ENCODE data around the gene SMIM44. TPM values are rescaled to one million over a fixed set of nuclear protein-coding genes. Genes with fewer than 3 reads are reported as not detected.
A peak's percentile ranks its signal among the peaks of the same experiment; 100 is the strongest.

SMIM44 gene
- polyA plus RNA-seq, 3 donors, result not detected

- no peak overlapping the region for H3K4me3 Mint-ChIP-seq
- no peak overlapping the region for H2AFZ ChIP-seq (ENCODE audit: insufficient read depth, low read depth, low read length, poor library complexity, severe bottlenecking)
- no peak for TF ChIP-seq CTCF (IDR thresholded peaks at IDR 0.05)
- H3K27ac Mint-ChIP-seq, result peak overlapping the region in 1 of 7 donors; percentile 79
- H3K36me3 ChIP-seq (replicated peaks in 1 of 2; ENCODE audit: control insufficient read depth in 1 of 2, insufficient read depth in 2 of 2, low read length in 2 of 2), result peaks cover 62 to 84% of the 10 kb centered on the region in 2 donors
- peaks cover 81% of the 10 kb centered on the region for H4K20me1 ChIP-seq (ENCODE audit: insufficient read depth, low read length)
- no peak for DNase-seq
- WGBS (ENCODE audit: insufficient coverage), result 70% methylated on average over 23 of the region's 24 CpGs
- intact Hi-C loops (cut with micrococcal nuclease), result no loop called here
- H3K9me3 ChIP-seq (replicated peaks in 1 of 2; ENCODE audit: control insufficient read depth in 1 of 2, insufficient read depth in 1 of 2, low read length in 2 of 2), result no peaks in the 10 kb centered on the region
- no peak overlapping the region for H3K9ac ChIP-seq (ENCODE audit: insufficient read depth, low read length, poor library complexity, severe bottlenecking)
- no peaks in the 10 kb centered on the region for H3K27me3 ChIP-seq (ENCODE audit: control insufficient read depth in 2 of 2, insufficient read depth in 2 of 2, low read length in 2 of 2)
- H3K9me3 Mint-ChIP-seq, result no peaks in the 10 kb centered on the region
- H3K27me3 Mint-ChIP-seq (ENCODE audit: low read depth in 3 of 3), result no peaks in the 10 kb centered on the region
- H3K4me3 ChIP-seq (replicated peaks in 1 of 3; ENCODE audit: low read depth in 2 of 3, low read length in 3 of 3), result no peak overlapping the region
- H3K4me2 ChIP-seq (replicated peaks; ENCODE audit: extremely low read depth, low read length, poor library complexity, severe bottlenecking), result no peak overlapping the region
- peaks cover 21 to 78% of the 10 kb centered on the region in 2 donors for H3K36me3 Mint-ChIP-seq
- no peaks in the 10 kb centered on the region for H3K4me1 ChIP-seq (ENCODE audit: control insufficient read depth in 1 of 2, insufficient read depth in 2 of 2, low read length in 2 of 2)
- peaks cover 3% of the 10 kb centered on the region for H3K4me1 Mint-ChIP-seq
- H3K79me2 ChIP-seq (ENCODE audit: insufficient read depth, low read length), result peaks cover 55% of the 10 kb centered on the region
- H3K27ac ChIP-seq (ENCODE audit: low read depth in 1 of 2, low read length in 2 of 2), result no peak overlapping the region
Observed at GRCh38 chr19:3444695-3445234, 38.5 kb downstream of the SMIM44 start.

GRCh38 chr19:3443840-3444694 lies 39.2 kb downstream of the SMIM44 start:
- no peak for DNase-seq
- H3K27ac ChIP-seq (ENCODE audit: low read depth in 1 of 2, low read length in 2 of 2), result no peak overlapping the region
- peak overlapping the region in 4 of 7 donors; percentile 15 to 79 (median 34) for H3K27ac Mint-ChIP-seq
- H3K4me3 Mint-ChIP-seq, result no peak overlapping the region
- TF ChIP-seq CTCF (IDR thresholded peaks at IDR 0.05), result no peak
- peaks cover 60 to 77% of the 10 kb centered on the region in 2 donors for H3K36me3 ChIP-seq (replicated peaks in 1 of 2; ENCODE audit: control insufficient read depth in 1 of 2, insufficient read depth in 2 of 2, low read length in 2 of 2)
- peaks cover 3% of the 10 kb centered on the region for H3K4me1 Mint-ChIP-seq
- no peak overlapping the region for H3K4me2 ChIP-seq (replicated peaks; ENCODE audit: extremely low read depth, low read length, poor library complexity, severe bottlenecking)
- whole genome bisulfite sequencing (ENCODE audit: insufficient coverage), result 46% methylated on average over 27 of the region's 33 CpGs
- H3K9me3 ChIP-seq (replicated peaks in 1 of 2; ENCODE audit: control insufficient read depth in 1 of 2, insufficient read depth in 1 of 2, low read length in 2 of 2), result no peaks in the 10 kb centered on the region
- H4K20me1 ChIP-seq (ENCODE audit: insufficient read depth, low read length), result peaks cover 82% of the 10 kb centered on the region
- H3K4me1 ChIP-seq (ENCODE audit: control insufficient read depth in 1 of 2, insufficient read depth in 2 of 2, low read length in 2 of 2), result no peaks in the 10 kb centered on the region
- H3K27me3 ChIP-seq (ENCODE audit: control insufficient read depth in 2 of 2, insufficient read depth in 2 of 2, low read length in 2 of 2), result no peaks in the 10 kb centered on the region
- H3K36me3 Mint-ChIP-seq, result peaks cover 19 to 71% of the 10 kb centered on the region in 2 donors
- intact Hi-C loops (cut with micrococcal nuclease), result no loop called here
- no peak overlapping the region for H3K9ac ChIP-seq (ENCODE audit: insufficient read depth, low read length, poor library complexity, severe bottlenecking)
- H3K79me2 ChIP-seq (ENCODE audit: insufficient read depth, low read length), result peaks cover 56% of the 10 kb centered on the region
- H3K4me3 ChIP-seq (replicated peaks in 1 of 3; ENCODE audit: low read depth in 2 of 3, low read length in 3 of 3), result no peak overlapping the region
- H2AFZ ChIP-seq (ENCODE audit: insufficient read depth, low read depth, low read length, poor library complexity, severe bottlenecking), result no peak overlapping the region
- no peaks in the 10 kb centered on the region for H3K27me3 Mint-ChIP-seq (ENCODE audit: low read depth in 3 of 3)
- no peaks in the 10 kb centered on the region for H3K9me3 Mint-ChIP-seq

All from CD14-positive monocyte (primary cell).